ENCODE measurements around the gene CCR2. TPM values are rescaled to one million over a fixed set of nuclear protein-coding genes. Genes with fewer than 3 reads are reported as not detected.

CCR2 gene
- polyA plus RNA-seq, 1 donor (not counting 4 experiments of a cell fraction or from before 2014, with no cell fraction given), result 0.07 TPM

GRCh38 chr3:46399557-46399956 lies 45.6 kb downstream of the CCR2 start:
- no peak overlapping the region for H3K4me3 ChIP-seq (ENCODE audit: control insufficient read depth in 2 of 3, extremely low read depth in 1 of 3, insufficient read depth in 2 of 3, low read depth in 1 of 3, low read length in 3 of 3)
- FAIRE-seq (no peak), DNase-seq (ENCODE audit: low read depth, low spot score) (no peak)
- dilution Hi-C loops (cut with MboI; ENCODE audit: extremely low pct_ligation_motif_present, low sequenced_read_pairs), result no loop called here
- no peak overlapping the region for H3K27ac ChIP-seq (ENCODE audit: control insufficient read depth, insufficient read depth, low read length)
- no peak overlapping the region for H3K4me2 ChIP-seq (ENCODE audit: control insufficient read depth, extremely low read depth, insufficient read depth, low read depth, low read length)
- H3K36me3 ChIP-seq (ENCODE audit: control insufficient read depth in 2 of 2, extremely low read depth in 1 of 2, insufficient read depth in 2 of 2, low read length in 2 of 2), result no peaks in the 10 kb centered on the region
- no peaks in the 10 kb centered on the region for H3K9me3 ChIP-seq (ENCODE audit: control insufficient read depth, low read depth, low read length)
- H3K79me2 ChIP-seq (ENCODE audit: control insufficient read depth, insufficient read depth, low read length), result no peaks in the 10 kb centered on the region
- no peaks in the 10 kb centered on the region for H4K20me1 ChIP-seq (ENCODE audit: control insufficient read depth, extremely low read depth, insufficient read depth, low read length)
- TF ChIP-seq CTCF (optimal IDR thresholded peaks at IDR 0.05 in 1 of 3, IDR thresholded peaks at IDR 0.05 in 1 of 3, conservative IDR thresholded peaks at IDR 0.05 in 1 of 3; ENCODE audit: extremely low read depth in 1 of 3, insufficient read depth in 2 of 3, low read length in 3 of 3) (no peak), EZH2 (IDR thresholded peaks at IDR 0.05; ENCODE audit: low read length) (no peak)
- H2AFZ ChIP-seq (ENCODE audit: control insufficient read depth, low read length), result no peak overlapping the region
- no peak overlapping the region for H3K9ac ChIP-seq (ENCODE audit: control insufficient read depth, extremely low read depth, insufficient read depth, low read length)
- no peaks in the 10 kb centered on the region for H3K4me1 ChIP-seq (ENCODE audit: control insufficient read depth, extremely low read depth, insufficient read depth, low read length)
- H3K9me1 ChIP-seq (ENCODE audit: control insufficient read depth, extremely low read depth, insufficient read depth, low read length), result no peaks in the 10 kb centered on the region
- no peaks in the 10 kb centered on the region for H3K27me3 ChIP-seq (ENCODE audit: control insufficient read depth, extremely low read depth, insufficient read depth, low read length)

GRCh38 chr3:46400000-46400734 lies 46.3 kb downstream of the CCR2 start:
- Histone ChIP-seq H3K27ac (ENCODE audit: control insufficient read depth, insufficient read depth, low read length) (no peak overlapping the region), H3K4me1 (ENCODE audit: control insufficient read depth, extremely low read depth, insufficient read depth, low read length) (no peaks in the 10 kb centered on the region), H4K20me1 (ENCODE audit: control insufficient read depth, extremely low read depth, insufficient read depth, low read length) (no peaks in the 10 kb centered on the region), H3K4me3 (ENCODE audit: control insufficient read depth in 2 of 3, extremely low read depth in 1 of 3, insufficient read depth in 2 of 3, low read depth in 1 of 3, low read length in 3 of 3) (no peak overlapping the region), H2AFZ (ENCODE audit: control insufficient read depth, low read length) (no peak overlapping the region), H3K79me2 (ENCODE audit: control insufficient read depth, insufficient read depth, low read length) (no peaks in the 10 kb centered on the region), H3K4me2 (ENCODE audit: control insufficient read depth, extremely low read depth, insufficient read depth, low read depth, low read length) (no peak overlapping the region), H3K36me3 (ENCODE audit: control insufficient read depth in 2 of 2, extremely low read depth in 1 of 2, insufficient read depth in 2 of 2, low read length in 2 of 2) (no peaks in the 10 kb centered on the region), H3K9me3 (ENCODE audit: control insufficient read depth, low read depth, low read length) (no peaks in the 10 kb centered on the region), H3K9ac (ENCODE audit: control insufficient read depth, extremely low read depth, insufficient read depth, low read length) (no peak overlapping the region), H3K9me1 (ENCODE audit: control insufficient read depth, extremely low read depth, insufficient read depth, low read length) (no peaks in the 10 kb centered on the region), H3K27me3 (ENCODE audit: control insufficient read depth, extremely low read depth, insufficient read depth, low read length) (no peaks in the 10 kb centered on the region)
- TF ChIP-seq EZH2 (IDR thresholded peaks at IDR 0.05; ENCODE audit: low read length) (no peak), CTCF (optimal IDR thresholded peaks at IDR 0.05 in 1 of 3, IDR thresholded peaks at IDR 0.05 in 1 of 3, conservative IDR thresholded peaks at IDR 0.05 in 1 of 3; ENCODE audit: extremely low read depth in 1 of 3, insufficient read depth in 2 of 3, low read length in 3 of 3) (no peak)
- FAIRE-seq (no peak), DNase-seq (ENCODE audit: low read depth, low spot score) (no peak)
- dilution Hi-C loops (cut with MboI; ENCODE audit: extremely low pct_ligation_motif_present, low sequenced_read_pairs), result no loop called here
